Pulmonary artery endothelial cell (primary cell): ENCODE data around the gene DOCK11. TPM values are rescaled to one million over a fixed set of nuclear protein-coding genes. Genes with fewer than 3 reads are reported as not detected.
"Not testable (repeated sequence)": the region's sequence is repeated elsewhere in the genome, so short reads cannot be mapped to it uniquely, and the experiment has no call there.

ENCODE experiments used
- DNase-seq: peaks from one replicate; pipeline ENCODE4 v3.0.0-alpha.2; 2011; ENCODE audit warnings: low read depth, low spot score
- total RNA-seq: library from RNA; depleted of rRNA; stranded (reverse); fragments of >200 nt; gene quantifications from 2 replicates; pipeline ENCODE4 v1.2.3, GENCODE V29; 2014

Gene DOCK11
- total RNA-seq, 1 donor from 2014 or later = 1.1 TPM

DNA sequence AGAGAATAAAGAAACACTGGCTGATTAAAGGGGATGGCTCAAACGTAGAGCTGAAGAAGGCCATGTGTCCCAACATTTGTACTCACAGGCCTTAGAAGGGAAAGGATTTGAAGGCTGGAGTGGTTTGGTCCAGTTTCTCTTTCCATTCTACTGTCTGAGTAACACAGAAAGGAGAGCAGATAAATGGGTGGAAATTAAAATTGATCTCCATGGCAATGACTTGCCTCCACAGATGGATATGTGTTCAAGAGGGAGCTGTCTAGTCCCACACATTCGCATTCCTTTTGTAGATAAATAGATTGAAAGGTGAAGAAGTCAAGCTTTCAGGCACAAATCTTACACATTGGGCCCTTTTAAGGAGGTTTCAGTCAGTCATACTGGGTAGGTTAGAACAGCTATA is 74.6 kb downstream of the DOCK11 start:
- DNase-seq = no peak

- DNase-seq = no peak
Observed at GRCh38 chrX:118571836-118572235, 76.2 kb downstream of the DOCK11 start.

DNA sequence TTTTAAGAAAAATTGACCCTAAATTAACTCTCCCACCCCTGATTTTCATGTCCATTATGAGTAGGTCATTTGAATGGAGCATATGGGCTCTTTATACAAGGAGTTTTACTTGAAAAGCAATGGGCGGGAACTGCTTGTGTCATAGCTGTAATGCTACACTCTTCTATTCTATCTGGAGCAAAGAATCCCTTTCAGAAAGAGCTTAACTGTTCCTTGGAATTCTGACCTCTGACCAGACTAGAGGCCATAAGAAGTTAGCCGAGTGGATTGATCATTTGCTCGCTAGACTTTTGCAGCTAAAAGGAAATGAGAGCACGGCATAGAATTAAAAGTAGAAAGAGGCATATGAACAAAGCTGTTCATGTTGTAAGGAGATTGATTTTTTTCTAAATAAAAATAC is 79.1 kb downstream of the DOCK11 start:
- no peak for DNase-seq

DNA sequence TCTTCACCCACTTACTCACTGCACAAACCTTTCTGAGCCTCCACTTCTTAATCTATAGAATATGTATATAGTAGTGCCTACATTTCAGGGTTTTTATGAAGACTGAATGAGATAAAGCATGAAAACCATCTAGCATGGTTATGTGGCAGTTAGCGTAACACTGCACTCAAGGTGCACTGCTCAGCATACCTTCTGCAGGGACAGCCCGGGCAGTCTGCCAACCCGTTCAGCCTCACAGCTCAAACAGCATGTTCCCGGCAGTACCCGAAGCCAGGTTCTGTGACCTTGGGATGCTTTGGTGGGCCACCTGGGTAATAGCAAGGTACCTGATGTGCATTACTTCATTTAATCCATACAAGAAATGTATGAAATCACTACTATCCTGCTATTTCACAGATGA is 81.4 kb downstream of the DOCK11 start:
- DNase-seq = no peak

DNA sequence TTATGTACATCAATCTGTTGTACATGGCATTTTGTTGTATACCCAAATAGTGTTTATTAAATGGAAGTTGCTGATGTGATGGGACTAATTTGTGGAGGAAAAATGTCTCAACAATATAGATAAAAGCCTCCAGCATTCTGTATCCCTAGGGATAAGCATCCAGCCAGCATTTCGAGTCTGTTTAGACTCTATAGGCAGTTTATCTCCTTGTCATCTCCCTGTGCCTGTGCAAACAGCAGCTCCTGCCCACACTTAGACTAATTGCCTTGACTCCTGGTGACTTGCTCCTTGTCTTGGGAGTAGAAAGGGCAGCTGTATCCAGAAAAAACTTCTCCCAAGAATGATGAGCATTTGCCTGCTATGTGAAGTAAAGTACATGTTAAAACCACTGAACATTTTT is 83.8 kb downstream of the DOCK11 start:
- no peak for DNase-seq

DNA sequence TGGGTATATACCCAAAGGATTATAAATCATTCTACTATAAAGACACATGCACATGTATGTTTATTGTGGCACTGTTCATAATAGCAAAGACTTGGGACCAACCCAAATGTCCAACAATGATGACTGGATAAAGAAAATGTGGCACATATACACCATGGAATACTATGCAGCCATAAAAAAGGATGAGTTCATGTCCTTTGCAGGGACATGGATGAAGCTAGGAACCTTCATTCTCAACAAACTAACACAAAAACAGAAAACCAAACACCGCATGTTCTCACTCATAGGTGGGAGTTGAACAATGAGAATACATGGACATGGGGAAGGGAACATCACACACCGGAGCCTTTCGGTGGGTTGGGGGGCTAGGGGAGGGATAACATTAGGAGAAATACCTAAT is 87.3 kb downstream of the DOCK11 start:
- DNase-seq = not testable (repeated sequence)

DNA sequence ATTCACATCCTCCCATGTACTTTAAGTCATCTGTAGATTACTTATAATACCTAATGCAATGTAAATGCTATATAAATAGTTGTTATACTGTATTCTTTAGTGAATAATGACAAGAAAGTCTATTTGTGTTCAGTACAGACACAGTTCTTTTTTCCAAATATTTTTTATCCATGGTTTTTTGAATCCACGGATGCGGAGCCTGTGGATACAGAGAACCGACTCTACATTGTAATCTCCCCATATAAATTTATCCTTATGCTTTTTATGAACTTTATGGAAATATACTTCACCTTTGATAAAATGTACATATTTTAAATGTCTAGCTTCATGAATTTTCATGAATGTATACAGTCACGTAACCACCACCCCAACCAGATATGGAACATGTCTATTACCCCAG is 88.2 kb downstream of the DOCK11 start:
- no peak for DNase-seq

GRCh38 chrX:118585296-118585695 is 89.7 kb downstream of the DOCK11 start:
- no peak for DNase-seq

- DNase-seq = not testable (repeated sequence)
Observed at GRCh38 chrX:118586206-118586605, 90.6 kb downstream of the DOCK11 start.

- DNase-seq = no peak
Observed at GRCh38 chrX:118588715-118589114, 93.1 kb downstream of the DOCK11 start.

GRCh38 chrX:118589227-118589626 is 93.6 kb downstream of the DOCK11 start:
- no peak for DNase-seq

DNA sequence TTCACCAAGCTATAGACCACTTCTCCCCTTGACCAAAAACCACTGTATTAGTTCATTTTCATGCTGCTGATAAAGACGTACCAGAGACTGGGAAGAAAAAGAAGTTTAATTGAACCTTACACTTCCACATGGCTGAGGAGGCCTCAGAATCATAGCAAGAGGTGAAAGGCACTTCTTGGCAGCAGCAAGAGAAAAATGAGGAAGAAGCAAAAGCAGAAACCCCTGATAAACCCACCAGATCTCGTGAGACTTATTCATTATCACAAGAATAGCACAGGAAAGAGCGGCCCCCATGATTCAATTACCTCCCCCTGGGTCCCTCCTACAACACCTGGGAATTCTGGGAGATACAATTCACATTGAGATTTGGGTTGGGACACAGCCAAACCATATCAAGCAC is 97.8 kb downstream of the DOCK11 start:
- DNase-seq = no peak

DNA sequence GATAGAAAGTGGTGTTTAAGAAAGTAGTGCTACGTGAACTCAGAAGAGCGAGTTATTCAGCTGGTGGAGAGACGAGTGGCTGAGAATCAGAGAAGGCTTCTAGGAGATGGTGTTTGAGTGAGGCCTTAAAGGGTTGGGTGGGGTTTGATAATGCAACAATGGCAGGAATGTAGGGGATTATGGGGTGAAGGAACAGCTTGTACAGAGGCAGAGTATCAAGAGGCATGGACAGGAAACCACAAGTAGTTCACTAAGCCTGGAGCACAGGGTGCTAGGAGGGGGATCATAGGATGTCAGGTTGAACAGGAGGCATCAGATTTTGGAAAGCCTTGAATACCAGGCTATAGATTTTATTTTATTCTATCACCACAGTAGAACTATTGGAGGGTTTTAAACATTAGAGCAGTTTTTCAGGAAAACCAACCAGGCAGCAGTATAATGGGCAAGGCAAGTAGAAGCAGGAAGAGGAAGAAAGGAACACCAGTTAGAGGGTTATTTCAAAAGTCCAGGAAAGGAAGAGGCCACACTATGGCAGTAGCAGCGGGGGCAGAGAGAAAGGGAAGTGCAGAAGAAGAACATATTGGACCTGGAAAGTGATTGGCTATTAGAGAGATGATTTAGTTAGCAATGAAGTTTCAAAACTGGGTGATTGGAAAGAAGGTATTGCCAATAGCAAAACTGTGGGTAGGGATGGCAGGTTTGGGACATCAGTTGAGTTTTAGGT is 99.2 kb downstream of the DOCK11 start:
- no peak for DNase-seq

- DNase-seq = no peak
Observed at GRCh38 chrX:118595501-118596042, 100.0 kb downstream of the DOCK11 start.

DNA sequence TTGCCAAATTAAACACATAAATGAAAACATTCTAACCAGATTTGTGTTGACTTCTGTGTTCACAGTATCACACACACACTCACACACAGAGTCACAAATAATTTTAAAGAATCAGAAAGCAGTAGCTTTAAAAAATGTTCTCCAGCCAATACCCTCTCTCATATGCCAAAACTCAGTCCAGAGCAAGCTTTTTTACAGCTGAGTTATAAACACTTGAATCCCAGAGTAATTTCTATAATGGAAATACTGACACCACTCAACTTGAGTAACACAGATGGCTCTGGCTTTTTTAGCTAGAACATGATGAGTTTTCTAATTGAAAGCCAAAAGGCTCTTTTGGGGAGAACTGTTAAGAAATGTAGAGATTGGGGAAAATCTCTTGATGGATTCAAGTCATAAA is 100.8 kb downstream of the DOCK11 start:
- DNase-seq = no peak

- no peak for DNase-seq
Observed at GRCh38 chrX:118603981-118604380, 108.4 kb downstream of the DOCK11 start.

DNA sequence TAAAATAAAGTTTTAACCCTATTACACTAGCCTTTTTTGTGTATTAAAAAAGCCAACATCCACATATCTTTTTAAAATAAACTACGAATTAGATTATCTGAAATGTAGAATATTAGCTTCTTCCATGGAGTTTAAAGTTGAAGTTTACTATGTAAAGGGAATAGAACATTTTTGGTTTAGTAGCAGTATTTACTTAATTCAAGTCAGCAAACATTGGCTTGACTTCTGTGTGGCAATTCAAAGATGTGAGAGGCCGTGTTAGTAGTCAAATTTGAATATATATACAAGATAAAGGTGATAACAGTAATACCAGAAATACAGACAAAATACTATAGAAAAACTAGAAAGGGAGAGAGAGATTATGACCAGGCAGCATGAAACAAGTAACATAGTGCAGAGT is 116.7 kb downstream of the DOCK11 start:
- no peak for DNase-seq

- no peak for DNase-seq
Observed at GRCh38 chrX:118614150-118614549, 118.5 kb downstream of the DOCK11 start.

DNA sequence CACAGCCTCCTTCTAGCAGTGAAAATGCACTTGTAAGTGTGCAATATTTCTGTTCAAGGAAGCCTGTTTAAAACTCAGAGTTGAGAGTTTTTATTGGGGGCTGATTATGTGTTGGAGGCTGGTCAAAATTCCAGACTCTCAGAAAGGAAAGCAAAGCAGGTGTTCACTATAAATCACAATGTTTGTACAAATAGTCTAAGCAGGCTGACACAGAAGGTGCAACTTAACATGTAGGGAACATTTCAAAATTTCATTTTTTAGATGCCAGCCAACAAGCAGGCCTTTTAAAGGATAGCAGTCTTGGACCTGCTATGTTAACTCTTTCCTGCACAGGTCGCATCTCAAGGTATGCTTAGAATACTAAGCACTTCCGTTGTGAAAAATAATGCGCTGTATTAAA is 119.5 kb downstream of the DOCK11 start:
- no peak for DNase-seq

- DNase-seq = no peak
Observed at GRCh38 chrX:118621081-118621759, 125.6 kb downstream of the DOCK11 start.

DNA sequence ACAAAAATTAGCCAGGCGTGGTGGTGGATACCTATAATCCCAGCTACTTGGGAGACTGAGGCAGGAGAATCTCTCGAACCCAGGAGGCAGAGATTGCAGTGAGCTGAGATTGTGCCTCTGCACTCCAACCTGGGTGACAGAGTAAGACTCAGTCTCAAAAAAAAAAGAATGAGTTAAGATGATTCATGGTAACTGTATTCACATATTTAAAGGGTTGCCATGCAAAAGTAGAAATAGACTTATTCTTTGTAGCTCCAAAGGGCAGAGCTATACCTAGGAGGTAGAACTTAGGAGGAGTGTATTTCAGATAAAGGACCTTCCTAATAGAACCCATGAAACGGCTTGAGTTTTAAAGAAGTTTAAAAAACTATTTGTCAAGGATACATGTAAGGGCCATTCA is 127.4 kb downstream of the DOCK11 start:
- DNase-seq = no peak

- no peak for DNase-seq
Observed at GRCh38 chrX:118626346-118626745, 130.7 kb downstream of the DOCK11 start.
